Stimulated activated CD4-positive, alpha-beta T cell treated with anti-CD3 and anti-CD28 coated beads, TNF-alpha, amount 100 ng/mL, for 1 hour (primary cell): ENCODE results near the gene ITGB3.

Source experiments
- DNase-seq, 3 donors: peaks; one replicate each; pipeline ENCODE4 v3.0.0-alpha.2; 2020; ENCODE audit warnings: low read depth in 3 of 3, low spot score in 1 of 3

ITGB3 gene

GRCh38 chr17:47274319-47275069 is 20.9 kb downstream of the ITGB3 start:
- DNase-seq = no peak

- DNase-seq = no peak
Observed at GRCh38 chr17:47275245-47275984, 21.8 kb downstream of the ITGB3 start.

- DNase-seq = no peak
Observed at GRCh38 chr17:47276444-47276843, 22.8 kb downstream of the ITGB3 start.

- DNase-seq = no peak
Observed at GRCh38 chr17:47276868-47277267, 23.2 kb downstream of the ITGB3 start.

- DNase-seq = no peak
Observed at GRCh38 chr17:47277921-47278320, 24.3 kb downstream of the ITGB3 start.

GRCh38 chr17:47278561-47278960 is 24.9 kb downstream of the ITGB3 start:
- DNase-seq = no peak

GRCh38 chr17:47279062-47279801 is 25.6 kb downstream of the ITGB3 start:
- no peak for DNase-seq

- DNase-seq = no peak
Observed at GRCh38 chr17:47280072-47280811, 26.6 kb downstream of the ITGB3 start.

- no peak for DNase-seq
Observed at GRCh38 chr17:47281216-47281615, 27.6 kb downstream of the ITGB3 start.

GRCh38 chr17:47285003-47285402 is 31.4 kb downstream of the ITGB3 start:
- no peak for DNase-seq

GRCh38 chr17:47286198-47286914 is 32.7 kb downstream of the ITGB3 start:
- no peak for DNase-seq

GRCh38 chr17:47287068-47287467 is 33.4 kb downstream of the ITGB3 start:
- DNase-seq = no peak

- no peak for DNase-seq
Observed at GRCh38 chr17:47287639-47288038, 34.0 kb downstream of the ITGB3 start.

GRCh38 chr17:47288531-47289116 is 35.0 kb downstream of the ITGB3 start:
- no peak for DNase-seq

- no peak for DNase-seq
Observed at GRCh38 chr17:47289302-47289701, 35.7 kb downstream of the ITGB3 start.

GRCh38 chr17:47290870-47291241 is 37.2 kb downstream of the ITGB3 start:
- no peak for DNase-seq

- DNase-seq = no peak
Observed at GRCh38 chr17:47291242-47291873, 37.7 kb downstream of the ITGB3 start.

- DNase-seq = no peak
Observed at GRCh38 chr17:47292206-47292605, 38.6 kb downstream of the ITGB3 start.

- no peak for DNase-seq
Observed at GRCh38 chr17:47295037-47295873, 41.6 kb downstream of the ITGB3 start.
